Liver (tissue), 9 donors: ENCODE results near the gene ZBED2. TPM values are rescaled to one million over a fixed set of nuclear protein-coding genes. Genes with fewer than 3 reads are reported as not detected.

Experiments
- DNase-seq: peaks from one replicate; pipeline ENCODE4 v3.0.0-alpha.2; 2017; ENCODE audit warnings: low spot score
- H3K27ac ChIP-seq, 2 donors: one replicate each; pipeline ENCODE4 v1.7.0; 2013; ENCODE audit warnings: inconsistent platforms in 2 of 2, low read length in 2 of 2, control low read depth in 1 of 2, low read depth in 1 of 2, mild to moderate bottlenecking in 1 of 2
- H3K27me3 ChIP-seq, 4 donors: one replicate each; pipeline versions ENCODE4 v1.6.1 to v1.7.0; 2013; ENCODE audit warnings: low read length in 3 of 4, inconsistent platforms in 1 of 4, mild to moderate bottlenecking in 1 of 4, moderate library complexity in 1 of 4; ENCODE audit not compliant: control insufficient read depth in 4 of 4, insufficient read depth in 4 of 4
- H3K36me3 ChIP-seq, 4 donors: one replicate each; pipeline versions ENCODE4 v1.6.1 to v1.7.0; 2013; ENCODE audit warnings: low read length in 3 of 4, mild to moderate bottlenecking in 3 of 4, low read depth in 1 of 4, moderate library complexity in 1 of 4; ENCODE audit not compliant: control insufficient read depth in 4 of 4, insufficient read depth in 3 of 4
- H3K4me1 ChIP-seq, 4 donors: one replicate each; pipeline versions ENCODE4 v1.6.1 to v1.7.0; 2013; ENCODE audit warnings: low read length in 3 of 4, mild to moderate bottlenecking in 3 of 4, moderate library complexity in 1 of 4; ENCODE audit not compliant: control insufficient read depth in 4 of 4, insufficient read depth in 4 of 4
- H3K4me3 ChIP-seq, 3 donors: one replicate each; pipeline versions ENCODE4 v1.6.1 to v1.7.0; 2013; ENCODE audit warnings: low read length in 3 of 3, control low read depth in 1 of 3, low read depth in 1 of 3, mild to moderate bottlenecking in 1 of 3
- H3K9ac ChIP-seq, 2 donors: one replicate each; pipeline ENCODE4 v1.7.0; 2013; ENCODE audit warnings: low read length in 2 of 2, mild to moderate bottlenecking in 2 of 2, moderate library complexity in 2 of 2, control low read depth in 1 of 2, low read depth in 1 of 2
- H3K9me3 ChIP-seq, 4 donors: one replicate each; pipeline versions ENCODE4 v1.6.1 to v1.7.0; 2013; ENCODE audit warnings: low read length in 3 of 4; ENCODE audit not compliant: control insufficient read depth in 4 of 4
- EGR1 ChIP-seq, 2 donors: IDR thresholded peaks; 2 replicates each; pipeline ENCODE4 v1.6.1; 2016 to 2018; ENCODE audit warnings: antibody characterized with exemption in 2 of 2, low read depth in 2 of 2
- FOXA1 ChIP-seq: IDR thresholded peaks from 2 replicates; pipeline ENCODE4 v1.6.1; 2016; ENCODE audit warnings: antibody characterized with exemption
- FOXA2 ChIP-seq: IDR thresholded peaks from 2 replicates; pipeline ENCODE4 v1.6.1; 2016; ENCODE audit warnings: antibody characterized with exemption
- GABPA ChIP-seq, 2 donors: IDR thresholded peaks in 1 of 2; conservative IDR thresholded peaks in 1 of 2; 2 replicates each; pipeline ENCODE4 v1.6.1; 2016; ENCODE audit warnings: antibody characterized with exemption in 2 of 2, mild to moderate bottlenecking in 1 of 2, moderate library complexity in 1 of 2
- HNF4A ChIP-seq, 2 donors: conservative IDR thresholded peaks; 2 replicates each; pipeline ENCODE4 v1.6.1; 2016; ENCODE audit warnings: antibody characterized with exemption in 2 of 2, mild to moderate bottlenecking in 2 of 2
- HNF4G ChIP-seq: IDR thresholded peaks from 2 replicates; pipeline ENCODE4 v1.6.1; 2016; ENCODE audit warnings: antibody characterized with exemption
- JUND ChIP-seq, 2 donors: IDR thresholded peaks; 2 replicates each; pipeline ENCODE4 v1.6.1; 2016; ENCODE audit warnings: antibody characterized with exemption in 2 of 2
- NR2F2 ChIP-seq: IDR thresholded peaks from 2 replicates; pipeline ENCODE4 v1.6.1; 2016; ENCODE audit warnings: antibody characterized with exemption
- RAD21 ChIP-seq, 2 donors: IDR thresholded peaks; 2 replicates each; pipeline ENCODE4 v1.6.1; 2016; ENCODE audit warnings: antibody characterized with exemption in 2 of 2, mild to moderate bottlenecking in 2 of 2
- RXRA ChIP-seq, 2 donors: IDR thresholded peaks; 2 replicates each; pipeline ENCODE4 v1.6.1; 2017 to 2018; ENCODE audit warnings: antibody characterized with exemption in 2 of 2, mild to moderate bottlenecking in 1 of 2
- SP1 ChIP-seq: IDR thresholded peaks from 2 replicates; pipeline ENCODE4 v1.6.1; 2018; ENCODE audit warnings: antibody characterized with exemption, mild to moderate bottlenecking
- TAF1 ChIP-seq: conservative IDR thresholded peaks from 2 replicates; pipeline ENCODE4 v1.6.1; 2016; ENCODE audit warnings: antibody characterized with exemption, mild to moderate bottlenecking
- YY1 ChIP-seq: IDR thresholded peaks from 2 replicates; pipeline ENCODE4 v1.6.1; 2016; ENCODE audit warnings: antibody characterized with exemption, mild to moderate bottlenecking
- WGBS: extraction: QIAGEN DNeasy Blood & Tissue Kit; methylation state at CpG from one replicate; pipeline ENCODE4 v1.1.7; 2013; 5-methylcytosine and 5-hydroxymethylcytosine counted together
- polyA plus RNA-seq, 2 donors: library from polyadenylated mRNA; stranded (reverse) in 1 of 2; unstranded in 1 of 2; fragments of 200-250 nt in 1 of 2; fragments of >200 nt in 1 of 2; fragmentation: Nextera tagmentation in 1 of 2; extraction: Ambion mirVana in 1 of 2; gene quantifications; one replicate each; pipeline versions ENCODE4 v1.2.1 to v1.2.3, GENCODE V29; 2013 to 2015
- total RNA-seq, 2 donors: library from RNA; depleted of rRNA; stranded (reverse); fragments of >200 nt; gene quantifications; one replicate each; pipeline ENCODE4 v1.2.3, GENCODE V29; 2014
- TF ChIP-seq, protein P1 (sequence below): IDR thresholded peaks from 2 replicates; pipeline ENCODE4 v1.6.1; 2016; ENCODE audit warnings: antibody characterized with exemption
- TF ChIP-seq, protein P2 (sequence below): fragments of 150-350 bp; IDR thresholded peaks from 2 replicates; pipeline ENCODE4 v1.5.1; 2017; ENCODE audit warnings: improper control_type of control experiment, low read depth, low read length; ENCODE audit not compliant: missing input control
- TF ChIP-seq, protein P3 (sequence below): IDR thresholded peaks from 2 replicates; pipeline ENCODE4 v1.6.1; 2016; ENCODE audit warnings: antibody characterized with exemption
- TF ChIP-seq, protein P4 (sequence below): IDR thresholded peaks from 2 replicates; pipeline ENCODE4 v1.6.1; 2016; ENCODE audit warnings: antibody characterized with exemption, mild to moderate bottlenecking
- TF ChIP-seq, protein P5 (sequence below): IDR thresholded peaks from 2 replicates; pipeline ENCODE4 v1.6.1; 2016; ENCODE audit warnings: antibody characterized with exemption
- donor health status: healthy.
- donor health status: healthy.
- donor health status: healthy.
- donor health status: healthy.
- donor health status: healthy.

ZBED2 gene
- total and polyA plus RNA-seq, 4 donors, result not detected

DNA sequence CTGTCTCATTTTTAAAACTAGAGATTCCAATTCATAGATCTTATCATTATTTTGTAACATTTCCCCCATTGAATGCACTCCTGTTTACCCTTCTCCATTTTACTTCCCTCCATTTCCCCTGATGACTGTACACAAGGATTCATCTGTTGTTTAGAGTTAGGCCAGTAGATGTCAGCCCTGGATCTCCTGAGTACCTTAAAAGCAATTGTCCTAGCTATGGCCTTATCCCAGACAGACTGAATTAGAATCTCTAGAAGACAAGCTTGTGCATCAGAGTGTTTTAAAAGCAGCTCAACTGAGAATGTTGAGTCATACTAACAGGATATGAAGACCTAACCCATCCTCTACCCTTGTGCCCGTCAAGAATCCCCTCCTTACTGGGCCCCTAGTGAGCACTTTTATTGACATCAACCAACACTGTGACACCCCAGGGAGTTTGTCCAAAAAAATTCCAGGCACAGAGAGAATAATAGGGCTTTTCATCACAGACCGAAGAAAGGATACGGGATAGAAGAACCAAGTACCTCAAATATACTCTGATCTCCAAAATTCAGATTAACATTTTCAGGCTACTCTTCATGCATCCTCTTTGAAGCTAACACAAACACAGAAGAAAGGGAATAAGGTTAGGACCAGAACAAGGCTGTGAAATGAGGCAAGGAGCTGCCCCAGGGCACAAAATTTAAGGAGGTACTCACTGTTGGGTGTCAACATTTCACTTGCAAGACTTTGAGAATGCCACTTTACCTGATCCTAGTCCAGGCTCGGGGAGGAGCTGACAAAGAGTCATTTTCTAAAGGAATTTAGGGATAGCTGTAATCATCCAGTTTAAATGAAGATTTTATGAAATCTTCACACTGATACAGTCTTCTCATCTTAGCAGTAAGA is 17.1 kb downstream of the ZBED2 start:
- TF ChIP-seq, protein P1, sequence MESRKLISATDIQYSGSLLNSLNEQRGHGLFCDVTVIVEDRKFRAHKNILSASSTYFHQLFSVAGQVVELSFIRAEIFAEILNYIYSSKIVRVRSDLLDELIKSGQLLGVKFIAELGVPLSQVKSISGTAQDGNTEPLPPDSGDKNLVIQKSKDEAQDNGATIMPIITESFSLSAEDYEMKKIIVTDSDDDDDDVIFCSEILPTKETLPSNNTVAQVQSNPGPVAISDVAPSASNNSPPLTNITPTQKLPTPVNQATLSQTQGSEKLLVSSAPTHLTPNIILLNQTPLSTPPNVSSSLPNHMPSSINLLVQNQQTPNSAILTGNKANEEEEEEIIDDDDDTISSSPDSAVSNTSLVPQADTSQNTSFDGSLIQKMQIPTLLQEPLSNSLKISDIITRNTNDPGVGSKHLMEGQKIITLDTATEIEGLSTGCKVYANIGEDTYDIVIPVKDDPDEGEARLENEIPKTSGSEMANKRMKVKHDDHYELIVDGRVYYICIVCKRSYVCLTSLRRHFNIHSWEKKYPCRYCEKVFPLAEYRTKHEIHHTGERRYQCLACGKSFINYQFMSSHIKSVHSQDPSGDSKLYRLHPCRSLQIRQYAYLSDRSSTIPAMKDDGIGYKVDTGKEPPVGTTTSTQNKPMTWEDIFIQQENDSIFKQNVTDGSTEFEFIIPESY, result no peak
- TF ChIP-seq RXRA (IDR thresholded peaks at IDR 0.05), result no peak
- TF ChIP-seq, protein P2, sequence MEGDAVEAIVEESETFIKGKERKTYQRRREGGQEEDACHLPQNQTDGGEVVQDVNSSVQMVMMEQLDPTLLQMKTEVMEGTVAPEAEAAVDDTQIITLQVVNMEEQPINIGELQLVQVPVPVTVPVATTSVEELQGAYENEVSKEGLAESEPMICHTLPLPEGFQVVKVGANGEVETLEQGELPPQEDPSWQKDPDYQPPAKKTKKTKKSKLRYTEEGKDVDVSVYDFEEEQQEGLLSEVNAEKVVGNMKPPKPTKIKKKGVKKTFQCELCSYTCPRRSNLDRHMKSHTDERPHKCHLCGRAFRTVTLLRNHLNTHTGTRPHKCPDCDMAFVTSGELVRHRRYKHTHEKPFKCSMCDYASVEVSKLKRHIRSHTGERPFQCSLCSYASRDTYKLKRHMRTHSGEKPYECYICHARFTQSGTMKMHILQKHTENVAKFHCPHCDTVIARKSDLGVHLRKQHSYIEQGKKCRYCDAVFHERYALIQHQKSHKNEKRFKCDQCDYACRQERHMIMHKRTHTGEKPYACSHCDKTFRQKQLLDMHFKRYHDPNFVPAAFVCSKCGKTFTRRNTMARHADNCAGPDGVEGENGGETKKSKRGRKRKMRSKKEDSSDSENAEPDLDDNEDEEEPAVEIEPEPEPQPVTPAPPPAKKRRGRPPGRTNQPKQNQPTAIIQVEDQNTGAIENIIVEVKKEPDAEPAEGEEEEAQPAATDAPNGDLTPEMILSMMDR, result peak; percentile 24
- no peak for TF ChIP-seq GABPA (IDR thresholded peaks at IDR 0.05 in 1 of 2, conservative IDR thresholded peaks at IDR 0.05 in 1 of 2)
- peak; percentile 67 to 68 for TF ChIP-seq RAD21 (IDR thresholded peaks at IDR 0.05)
- TF ChIP-seq, protein P3, sequence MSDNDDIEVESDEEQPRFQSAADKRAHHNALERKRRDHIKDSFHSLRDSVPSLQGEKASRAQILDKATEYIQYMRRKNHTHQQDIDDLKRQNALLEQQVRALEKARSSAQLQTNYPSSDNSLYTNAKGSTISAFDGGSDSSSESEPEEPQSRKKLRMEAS, result no peak
- no peak for TF ChIP-seq SP1
- TF ChIP-seq EGR1 (IDR thresholded peaks at IDR 0.05; ENCODE audit: low read depth in 2 of 2), result no peak
- no peak for TF ChIP-seq HNF4A (conservative IDR thresholded peaks at IDR 0.05)
- TF ChIP-seq FOXA2, result peak; percentile 10
- TF ChIP-seq HNF4G, result no peak
- H3K4me1 ChIP-seq, result no peaks in the 10 kb centered on the region
- H3K9me3 ChIP-seq, result no peaks in the 10 kb centered on the region
- DNase-seq, result no peak
- no peaks in the 10 kb centered on the region for H3K36me3 ChIP-seq
- no peak overlapping the region for H3K9ac ChIP-seq
- 81% methylated on average over 4 of the region's 4 CpGs for WGBS
- peaks cover 0 to 3% (median 0%) of the 10 kb centered on the region in 4 donors for H3K27me3 ChIP-seq
- no peak overlapping the region for H3K4me3 ChIP-seq
- no peak overlapping the region for H3K27ac ChIP-seq

DNA sequence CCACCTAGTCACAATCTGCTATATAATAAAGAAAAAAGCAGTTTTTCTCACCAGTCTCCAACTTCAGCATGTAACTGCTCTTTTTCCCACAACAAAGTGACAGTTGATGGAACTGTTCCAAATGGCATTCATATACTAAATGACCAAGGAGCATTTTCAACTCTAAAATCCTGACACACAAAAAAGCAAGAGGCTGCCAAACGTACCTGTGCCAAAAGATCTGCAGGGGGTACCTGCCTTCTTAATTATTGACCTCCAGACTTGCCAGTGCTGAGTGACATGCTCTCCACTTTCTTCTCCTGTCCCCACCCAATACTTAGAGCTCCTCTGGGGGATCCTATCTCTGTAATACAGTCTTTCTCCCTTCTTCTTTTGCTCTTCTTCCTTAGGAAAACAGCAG is 18.0 kb downstream of the ZBED2 start:
- H3K36me3 ChIP-seq, result no peaks in the 10 kb centered on the region
- H3K27me3 ChIP-seq, result peaks cover 0 to 3% (median 0%) of the 10 kb centered on the region in 4 donors
- 44% methylated on average over 1 of the region's 1 CpG for WGBS
- H3K9me3 ChIP-seq, result no peaks in the 10 kb centered on the region
- H3K27ac ChIP-seq, result no peak overlapping the region
- H3K9ac ChIP-seq, result no peak overlapping the region
- no peak for DNase-seq
- H3K4me1 ChIP-seq, result no peaks in the 10 kb centered on the region
- no peak overlapping the region for H3K4me3 ChIP-seq
- TF ChIP-seq, protein P1, result no peak
- no peak for TF ChIP-seq FOXA2
- TF ChIP-seq NR2F2, result no peak
- no peak for TF ChIP-seq TAF1
- TF ChIP-seq SP1, result no peak
- no peak for TF ChIP-seq HNF4G
- TF ChIP-seq, protein P3, result no peak
- no peak for TF ChIP-seq JUND (IDR thresholded peaks at IDR 0.05)
- TF ChIP-seq EGR1 (IDR thresholded peaks at IDR 0.05; ENCODE audit: low read depth in 2 of 2), result no peak
- TF ChIP-seq, protein P4, sequence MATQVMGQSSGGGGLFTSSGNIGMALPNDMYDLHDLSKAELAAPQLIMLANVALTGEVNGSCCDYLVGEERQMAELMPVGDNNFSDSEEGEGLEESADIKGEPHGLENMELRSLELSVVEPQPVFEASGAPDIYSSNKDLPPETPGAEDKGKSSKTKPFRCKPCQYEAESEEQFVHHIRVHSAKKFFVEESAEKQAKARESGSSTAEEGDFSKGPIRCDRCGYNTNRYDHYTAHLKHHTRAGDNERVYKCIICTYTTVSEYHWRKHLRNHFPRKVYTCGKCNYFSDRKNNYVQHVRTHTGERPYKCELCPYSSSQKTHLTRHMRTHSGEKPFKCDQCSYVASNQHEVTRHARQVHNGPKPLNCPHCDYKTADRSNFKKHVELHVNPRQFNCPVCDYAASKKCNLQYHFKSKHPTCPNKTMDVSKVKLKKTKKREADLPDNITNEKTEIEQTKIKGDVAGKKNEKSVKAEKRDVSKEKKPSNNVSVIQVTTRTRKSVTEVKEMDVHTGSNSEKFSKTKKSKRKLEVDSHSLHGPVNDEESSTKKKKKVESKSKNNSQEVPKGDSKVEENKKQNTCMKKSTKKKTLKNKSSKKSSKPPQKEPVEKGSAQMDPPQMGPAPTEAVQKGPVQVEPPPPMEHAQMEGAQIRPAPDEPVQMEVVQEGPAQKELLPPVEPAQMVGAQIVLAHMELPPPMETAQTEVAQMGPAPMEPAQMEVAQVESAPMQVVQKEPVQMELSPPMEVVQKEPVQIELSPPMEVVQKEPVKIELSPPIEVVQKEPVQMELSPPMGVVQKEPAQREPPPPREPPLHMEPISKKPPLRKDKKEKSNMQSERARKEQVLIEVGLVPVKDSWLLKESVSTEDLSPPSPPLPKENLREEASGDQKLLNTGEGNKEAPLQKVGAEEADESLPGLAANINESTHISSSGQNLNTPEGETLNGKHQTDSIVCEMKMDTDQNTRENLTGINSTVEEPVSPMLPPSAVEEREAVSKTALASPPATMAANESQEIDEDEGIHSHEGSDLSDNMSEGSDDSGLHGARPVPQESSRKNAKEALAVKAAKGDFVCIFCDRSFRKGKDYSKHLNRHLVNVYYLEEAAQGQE, result no peak
- TF ChIP-seq, protein P5, sequence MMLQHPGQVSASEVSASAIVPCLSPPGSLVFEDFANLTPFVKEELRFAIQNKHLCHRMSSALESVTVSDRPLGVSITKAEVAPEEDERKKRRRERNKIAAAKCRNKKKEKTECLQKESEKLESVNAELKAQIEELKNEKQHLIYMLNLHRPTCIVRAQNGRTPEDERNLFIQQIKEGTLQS, result no peak
- no peak for TF ChIP-seq RAD21 (IDR thresholded peaks at IDR 0.05)
- no peak for TF ChIP-seq YY1
- no peak for TF ChIP-seq GABPA (IDR thresholded peaks at IDR 0.05 in 1 of 2, conservative IDR thresholded peaks at IDR 0.05 in 1 of 2)
- no peak for TF ChIP-seq RXRA (IDR thresholded peaks at IDR 0.05)
- TF ChIP-seq HNF4A (conservative IDR thresholded peaks at IDR 0.05), result no peak
- no peak for TF ChIP-seq FOXA1
